GM06990 (cell line): ENCODE measurements around the gene MRPL24.

Experiments used
- DNase-seq: peaks from one replicate; pipeline ENCODE4 v3.0.0-alpha.2; 2011; ENCODE audit not compliant: insufficient read length; ENCODE audit errors: extremely low read depth
- H3K27me3 ChIP-seq: replicated peaks from 2 replicates; pipeline ENCODE4 v1.6.0; 2011; ENCODE audit warnings: low read length; ENCODE audit not compliant: control insufficient read depth, insufficient read depth
- H3K36me3 ChIP-seq: 2 replicates; pipeline ENCODE4 v1.5.1; 2011; ENCODE audit warnings: low read length; ENCODE audit not compliant: control insufficient read depth, insufficient read depth
- H3K4me3 ChIP-seq: replicated peaks from 2 replicates; pipeline ENCODE4 v1.5.1; 2011; ENCODE audit warnings: low read depth, mild to moderate bottlenecking, control low read depth, low read length
- TF ChIP-seq, protein P1 (sequence below): IDR thresholded peaks from 2 replicates; pipeline ENCODE4 v1.5.1; 2011; ENCODE audit warnings: low read length, control low read depth, mild to moderate bottlenecking, inconsistent platforms; ENCODE audit not compliant: insufficient read depth, poor library complexity, severe bottlenecking

Gene MRPL24

DNA sequence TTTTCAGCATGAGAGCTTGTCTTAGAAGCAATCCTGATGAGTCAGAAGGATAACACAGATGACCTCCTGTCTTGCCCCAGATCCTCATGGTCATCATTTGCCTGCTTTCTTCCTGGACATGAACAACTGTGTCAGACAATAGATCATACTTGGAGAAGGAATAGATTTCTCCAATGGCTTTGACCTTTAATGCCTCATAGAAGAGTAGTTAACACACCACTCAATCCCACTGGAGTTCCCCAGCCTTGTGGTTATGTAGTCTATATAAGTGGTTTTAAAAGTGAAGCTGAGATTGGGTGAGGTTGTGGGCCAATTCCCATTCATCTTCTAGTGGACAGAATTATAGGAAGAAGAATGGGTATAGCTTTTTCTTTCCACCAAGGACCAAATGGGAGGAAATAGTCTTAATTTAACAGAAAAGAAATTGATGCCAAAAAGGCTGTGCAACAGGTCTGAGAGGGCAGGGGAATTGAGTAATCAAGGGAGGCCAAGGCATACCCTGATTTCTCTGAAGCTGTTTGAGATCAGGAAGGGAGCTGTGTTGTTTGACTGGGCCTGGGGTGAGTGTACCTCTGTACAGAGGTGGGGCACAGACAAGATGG is 40.8 kb upstream of the MRPL24 start:
- no peak for DNase-seq
- Histone ChIP-seq H3K27me3 (no peaks in the 10 kb centered on the region), H3K36me3 (peaks cover 8% of the 10 kb centered on the region), H3K4me3 (no peak overlapping the region)
- TF ChIP-seq, protein P1, sequence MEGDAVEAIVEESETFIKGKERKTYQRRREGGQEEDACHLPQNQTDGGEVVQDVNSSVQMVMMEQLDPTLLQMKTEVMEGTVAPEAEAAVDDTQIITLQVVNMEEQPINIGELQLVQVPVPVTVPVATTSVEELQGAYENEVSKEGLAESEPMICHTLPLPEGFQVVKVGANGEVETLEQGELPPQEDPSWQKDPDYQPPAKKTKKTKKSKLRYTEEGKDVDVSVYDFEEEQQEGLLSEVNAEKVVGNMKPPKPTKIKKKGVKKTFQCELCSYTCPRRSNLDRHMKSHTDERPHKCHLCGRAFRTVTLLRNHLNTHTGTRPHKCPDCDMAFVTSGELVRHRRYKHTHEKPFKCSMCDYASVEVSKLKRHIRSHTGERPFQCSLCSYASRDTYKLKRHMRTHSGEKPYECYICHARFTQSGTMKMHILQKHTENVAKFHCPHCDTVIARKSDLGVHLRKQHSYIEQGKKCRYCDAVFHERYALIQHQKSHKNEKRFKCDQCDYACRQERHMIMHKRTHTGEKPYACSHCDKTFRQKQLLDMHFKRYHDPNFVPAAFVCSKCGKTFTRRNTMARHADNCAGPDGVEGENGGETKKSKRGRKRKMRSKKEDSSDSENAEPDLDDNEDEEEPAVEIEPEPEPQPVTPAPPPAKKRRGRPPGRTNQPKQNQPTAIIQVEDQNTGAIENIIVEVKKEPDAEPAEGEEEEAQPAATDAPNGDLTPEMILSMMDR: no peak

GRCh38 chr1:156777573-156777972 is 36.7 kb upstream of the MRPL24 start:
- DNase-seq: no peak
- no peak overlapping the region for H3K4me3 ChIP-seq
- TF ChIP-seq, protein P1: no peak
- no peaks in the 10 kb centered on the region; the same call in 1 of the 2 replicates for H3K36me3 ChIP-seq
- no peaks in the 10 kb centered on the region for H3K27me3 ChIP-seq

GRCh38 chr1:156776942-156777341 is 36.1 kb upstream of the MRPL24 start:
- DNase-seq: no peak
- TF ChIP-seq, protein P1: no peak
- H3K36me3 ChIP-seq: no peaks in the 10 kb centered on the region; the same call in 1 of the 2 replicates

DNA sequence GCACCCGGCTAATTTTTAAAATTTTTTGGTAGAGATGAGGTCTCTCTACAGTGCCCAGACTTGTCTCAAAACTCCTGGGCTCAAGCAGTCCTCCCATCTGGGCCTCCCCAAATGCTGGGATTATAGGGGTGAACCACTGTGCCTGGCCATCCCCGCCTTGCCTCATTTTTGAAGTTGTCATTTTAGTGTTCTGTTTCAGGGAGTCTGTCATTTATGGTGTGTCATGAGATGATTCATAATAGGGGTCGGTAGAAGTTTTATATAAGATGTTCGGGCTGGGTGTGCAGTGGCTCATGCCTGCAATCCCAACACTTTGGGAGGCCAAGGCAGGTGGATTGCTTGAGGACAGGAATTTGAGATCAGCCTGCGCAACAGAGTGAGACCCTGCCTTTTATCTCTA is 34.9 kb upstream of the MRPL24 start:
- no peak for DNase-seq
- TF ChIP-seq, protein P1: no peak
- H3K27me3 ChIP-seq: no peaks in the 10 kb centered on the region
- H3K36me3 ChIP-seq: peaks cover 3% of the 10 kb centered on the region
- H3K4me3 ChIP-seq: no peak overlapping the region

More at GRCh38 chr1:156776942-156777341, 36.1 kb upstream of the MRPL24 start:
- Histone ChIP-seq H3K27me3 (no peaks in the 10 kb centered on the region), H3K4me3 (no peak overlapping the region)

- TF ChIP-seq, protein P1: no peak
- no peak overlapping the region for H3K4me3 ChIP-seq
- H3K36me3 ChIP-seq: peaks cover 3% of the 10 kb centered on the region
- no peaks in the 10 kb centered on the region for H3K27me3 ChIP-seq
- no peak for DNase-seq
Observed at GRCh38 chr1:156773607-156774006, 32.7 kb upstream of the MRPL24 start.
